Ascending aorta (tissue), 2 donors: ENCODE data around the gene PPP1R16B. TPM values are rescaled to one million over a fixed set of nuclear protein-coding genes. Genes with fewer than 3 reads are reported as not detected.
"Not testable (repeated sequence)": the region's sequence is repeated elsewhere in the genome, so short reads cannot be mapped to it uniquely, and the experiment has no call there.

ENCODE experiments used
- DNase-seq, 2 donors: peaks; one replicate each; pipeline ENCODE4 v3.0.0-alpha.2; 2019; ENCODE audit warnings: low spot score in 2 of 2
- H3K27ac ChIP-seq, 2 donors: fragments of 200-600 bp; sonication (generic); one replicate each; pipeline ENCODE4 v1.5.1; 2016 to 2017; ENCODE audit warnings: mild to moderate bottlenecking in 1 of 2
- H3K27me3 ChIP-seq: fragments of 200-600 bp; sonication (generic); one replicate; pipeline ENCODE4 v1.5.1; 2017
- H3K36me3 ChIP-seq, 2 donors: fragments of 200-600 bp; sonication (generic); one replicate each; pipeline ENCODE4 v1.5.1; 2016
- H3K4me1 ChIP-seq, 2 donors: fragments of 200-600 bp; sonication (generic); one replicate each; pipeline ENCODE4 v1.5.1; 2016 to 2017; ENCODE audit warnings: mild to moderate bottlenecking in 1 of 2
- H3K4me3 ChIP-seq, 2 donors: fragments of 200-600 bp; sonication (generic); one replicate each; pipeline ENCODE4 v1.5.1; 2016 to 2017; ENCODE audit warnings: mild to moderate bottlenecking in 1 of 2
- H3K9me3 ChIP-seq, 2 donors: fragments of 200-600 bp; sonication (generic); one replicate each; pipeline ENCODE4 v1.5.1; 2016
- intact Hi-C: fragments of 100-400 bp; cut with DNase I; formaldehyde crosslinking; loops from one replicate; pipeline ENCODE4 v1.15.1; 2023
- total RNA-seq: library from RNA; depleted of rRNA; stranded (reverse); fragments of >200 nt; gene quantifications from one replicate; pipeline ENCODE4 v1.1.0, GENCODE V29; 2016
- TF ChIP-seq, protein P1 (sequence below), 3 experiments: fragments of 200-600 bp in 2 of 3; fragments of 450-650 bp in 1 of 3; sonication (generic) in 2 of 3; IDR thresholded peaks; one replicate each; pipeline ENCODE4 v1.5.1; 2016 to 2019; ENCODE audit warnings: antibody characterized with exemption in 3 of 3, mild to moderate bottlenecking in 1 of 3, moderate library complexity in 1 of 3

PPP1R16B gene
- total RNA-seq, 1 donor from 2014 or later, result 26.4 TPM

DNA sequence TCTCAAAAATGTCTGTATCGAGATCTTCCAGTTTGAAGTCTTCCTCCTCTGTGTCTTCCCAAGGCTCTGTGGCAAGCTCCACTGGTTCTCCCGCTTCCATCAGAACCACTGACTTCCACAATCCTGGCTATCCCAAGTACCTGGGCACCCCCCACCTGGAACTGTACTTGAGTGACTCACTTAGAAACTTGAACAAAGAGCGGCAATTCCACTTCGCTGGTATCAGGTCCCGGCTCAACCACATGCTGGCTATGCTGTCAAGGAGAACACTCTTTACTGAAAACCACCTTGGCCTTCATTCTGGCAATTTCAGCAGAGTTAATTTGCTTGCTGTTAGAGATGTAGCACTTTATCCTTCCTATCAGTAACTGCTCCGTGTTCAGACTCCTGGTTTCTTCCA, 146.7 kb downstream of the PPP1R16B start:
- intact Hi-C loops, result no loop called here
- H3K36me3 ChIP-seq, result no peaks in the 10 kb centered on the region

DNA sequence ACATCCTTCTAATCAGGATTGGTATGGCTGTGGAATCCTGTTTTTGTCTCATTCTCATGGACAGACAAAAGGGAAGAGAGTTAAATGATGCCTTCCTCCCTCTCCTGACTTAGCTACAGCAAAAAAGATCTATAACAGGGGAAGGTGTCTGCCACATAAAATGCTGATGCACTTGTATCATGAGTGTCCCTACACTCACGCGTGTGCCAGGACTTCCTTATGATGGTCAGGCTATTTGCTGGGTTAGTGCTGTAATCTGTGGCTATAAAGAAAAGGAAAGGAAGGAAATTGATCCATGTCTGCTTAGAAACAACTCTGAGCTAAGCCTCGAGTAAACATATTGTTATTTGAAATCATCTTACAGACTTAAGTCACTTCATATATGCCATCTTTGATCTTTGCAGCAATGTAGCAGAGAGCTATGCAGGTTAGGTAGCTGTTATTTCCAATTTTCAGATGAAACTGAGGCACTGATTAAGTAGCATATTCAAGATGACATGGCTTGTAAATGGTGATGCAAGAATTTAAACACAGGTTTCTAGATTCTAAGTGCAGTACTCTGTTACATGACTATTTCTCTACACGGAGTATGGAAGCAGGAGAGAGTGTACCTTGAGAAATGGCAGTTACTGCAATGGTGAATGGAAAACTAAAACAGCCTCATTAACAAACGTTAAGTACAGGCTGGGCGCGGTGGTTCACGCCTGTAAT, 148.3 kb downstream of the PPP1R16B start:
- Histone ChIP-seq H3K27ac (no peak overlapping the region), H3K9me3 (no peaks in the 10 kb centered on the region), H3K4me3 (no peak overlapping the region), H3K36me3 (no peaks in the 10 kb centered on the region), H3K27me3 (no peaks in the 10 kb centered on the region), H3K4me1 (no peaks in the 10 kb centered on the region)
- no peak for DNase-seq
- TF ChIP-seq, protein P1, sequence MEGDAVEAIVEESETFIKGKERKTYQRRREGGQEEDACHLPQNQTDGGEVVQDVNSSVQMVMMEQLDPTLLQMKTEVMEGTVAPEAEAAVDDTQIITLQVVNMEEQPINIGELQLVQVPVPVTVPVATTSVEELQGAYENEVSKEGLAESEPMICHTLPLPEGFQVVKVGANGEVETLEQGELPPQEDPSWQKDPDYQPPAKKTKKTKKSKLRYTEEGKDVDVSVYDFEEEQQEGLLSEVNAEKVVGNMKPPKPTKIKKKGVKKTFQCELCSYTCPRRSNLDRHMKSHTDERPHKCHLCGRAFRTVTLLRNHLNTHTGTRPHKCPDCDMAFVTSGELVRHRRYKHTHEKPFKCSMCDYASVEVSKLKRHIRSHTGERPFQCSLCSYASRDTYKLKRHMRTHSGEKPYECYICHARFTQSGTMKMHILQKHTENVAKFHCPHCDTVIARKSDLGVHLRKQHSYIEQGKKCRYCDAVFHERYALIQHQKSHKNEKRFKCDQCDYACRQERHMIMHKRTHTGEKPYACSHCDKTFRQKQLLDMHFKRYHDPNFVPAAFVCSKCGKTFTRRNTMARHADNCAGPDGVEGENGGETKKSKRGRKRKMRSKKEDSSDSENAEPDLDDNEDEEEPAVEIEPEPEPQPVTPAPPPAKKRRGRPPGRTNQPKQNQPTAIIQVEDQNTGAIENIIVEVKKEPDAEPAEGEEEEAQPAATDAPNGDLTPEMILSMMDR (IDR thresholded peaks at IDR 0.05), result no peak
- intact Hi-C loops, result no loop called here

More for the DNA sequence above, 146.7 kb downstream of the PPP1R16B start:
- Histone ChIP-seq H3K4me3 (no peak overlapping the region), H3K4me1 (no peaks in the 10 kb centered on the region), H3K27me3 (no peaks in the 10 kb centered on the region), H3K27ac (no peak overlapping the region), H3K9me3 (no peaks in the 10 kb centered on the region)
- DNase-seq, result no peak
- TF ChIP-seq, protein P1 (IDR thresholded peaks at IDR 0.05), result no peak

DNA sequence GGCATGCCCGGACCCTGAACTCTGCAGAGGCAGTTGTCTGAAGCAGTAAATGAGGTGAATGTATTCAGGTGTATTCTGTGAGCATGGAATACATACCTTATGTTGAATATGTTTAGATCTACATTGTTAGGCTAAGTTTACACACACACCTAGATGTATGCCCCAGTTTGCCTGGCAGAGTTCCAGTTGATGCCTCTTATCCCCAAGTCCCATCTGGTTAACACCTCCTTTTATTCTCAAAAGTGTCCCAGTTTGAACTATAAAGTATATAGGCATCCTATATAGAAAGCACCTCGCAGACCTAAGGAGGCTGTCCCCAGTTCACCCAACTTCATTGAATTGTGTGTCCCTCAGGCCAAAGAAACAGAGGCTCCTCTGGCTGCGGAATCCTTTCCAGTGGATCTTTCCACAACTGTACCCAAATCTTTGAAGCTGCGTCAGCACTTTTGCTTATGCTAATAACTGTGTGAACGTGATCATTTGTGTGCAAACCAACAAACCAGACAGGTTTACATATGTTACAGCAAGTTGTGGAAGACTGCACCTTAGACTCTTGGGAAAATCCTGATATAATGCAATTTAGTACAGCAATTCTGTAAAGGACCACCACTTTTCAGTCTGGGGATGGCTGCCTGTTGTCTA, 151.9 kb downstream of the PPP1R16B start:
- no peak for DNase-seq
- TF ChIP-seq, protein P1 (IDR thresholded peaks at IDR 0.05), result no peak
- H3K4me1 ChIP-seq, result peaks cover 4% of the 10 kb centered on the region in 2 donors
- no peaks in the 10 kb centered on the region for H3K9me3 ChIP-seq
- intact Hi-C loops, result no loop called here
- no peaks in the 10 kb centered on the region for H3K36me3 ChIP-seq
- H3K4me3 ChIP-seq, result no peak overlapping the region
- H3K27me3 ChIP-seq, result no peaks in the 10 kb centered on the region
- no peak overlapping the region for H3K27ac ChIP-seq

DNA sequence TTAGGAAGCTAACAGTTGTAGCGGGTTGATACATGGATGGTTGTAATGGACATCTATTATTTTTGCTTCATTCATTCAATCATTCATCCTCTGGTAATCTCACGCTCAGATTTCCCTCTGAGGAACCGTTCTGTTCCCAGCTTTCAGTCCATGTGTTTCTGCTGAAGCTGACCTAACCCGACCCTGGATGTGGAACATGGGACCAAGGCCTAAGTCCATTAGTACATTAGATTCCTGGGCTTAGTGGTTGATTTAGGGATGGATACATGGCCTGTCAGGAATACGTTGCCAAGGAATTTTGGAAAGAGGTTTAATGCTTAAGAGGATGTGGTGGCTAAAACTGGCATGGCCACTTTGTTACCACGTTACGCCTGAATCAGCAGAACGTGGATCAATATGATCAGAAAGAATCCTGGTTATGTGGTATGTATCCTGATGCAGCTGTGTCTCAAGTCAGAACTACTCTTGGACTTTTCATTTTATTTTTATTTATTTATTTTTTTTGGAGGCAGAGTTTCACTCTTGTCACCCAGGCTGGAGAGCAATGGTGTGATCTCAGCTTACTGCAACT, 152.5 kb downstream of the PPP1R16B start:
- intact Hi-C loops, result no loop called here
- H3K36me3 ChIP-seq, result no peaks in the 10 kb centered on the region

DNA sequence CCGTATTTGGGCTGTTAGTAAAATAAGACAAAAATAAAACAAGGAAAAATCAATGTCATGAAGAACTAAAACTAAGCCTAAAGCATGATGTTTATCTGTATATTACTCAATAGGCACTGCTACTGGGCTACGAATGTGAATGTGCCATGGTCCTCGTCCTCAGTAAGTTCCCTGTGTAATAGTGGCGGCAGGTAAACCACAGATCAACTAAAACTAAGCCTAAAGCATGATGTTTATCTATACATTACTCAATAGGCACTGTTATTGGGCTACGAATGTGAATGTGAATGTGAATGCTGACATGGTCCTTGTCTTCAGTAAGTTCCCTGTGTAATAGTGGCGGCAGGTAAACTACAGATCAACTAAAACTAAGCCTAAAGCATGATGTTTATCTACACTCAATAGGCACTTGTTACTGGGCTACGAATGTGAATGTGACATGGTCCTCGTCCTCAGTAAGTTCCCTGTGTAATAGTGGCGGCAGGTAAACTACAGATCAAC, 154.7 kb downstream of the PPP1R16B start:
- H3K27me3 ChIP-seq, DNase-seq, H3K36me3 ChIP-seq, intact Hi-C loops, H3K4me3 ChIP-seq, H3K27ac ChIP-seq, H3K9me3 ChIP-seq: not testable (repeated sequence)
- H3K4me1 ChIP-seq, result peaks cover 7 to 12% of the 10 kb centered on the region in 2 donors

More for the DNA sequence above, 152.5 kb downstream of the PPP1R16B start:
- Histone ChIP-seq H3K4me1 (peaks cover 6 to 9% of the 10 kb centered on the region in 2 donors), H3K27me3 (no peaks in the 10 kb centered on the region), H3K9me3 (no peaks in the 10 kb centered on the region), H3K4me3 (no peak overlapping the region), H3K27ac (no peak overlapping the region)
- DNase-seq, result no peak
- TF ChIP-seq, protein P1 (IDR thresholded peaks at IDR 0.05), result no peak
